HepG2 (cell line): Measurements from ENCODE around the gene ZNF839. TPM values are rescaled to one million over a fixed set of nuclear protein-coding genes. Genes with fewer than 3 reads are reported as not detected.

Experiments used
- ARNT ChIP-seq: fragments of 450-650 bp; IDR thresholded peaks from 2 replicates; pipeline ENCODE4 v1.6.1; 2017
- DNMT1 ChIP-seq: sonication (generic); formaldehyde crosslinking; IDR thresholded peaks from 2 replicates; pipeline ENCODE4 v1.5.1; 2020; ENCODE audit warnings: mild to moderate bottlenecking, missing genetic modification reagents
- GABPA ChIP-seq, 2 experiments: IDR thresholded peaks; 2 replicates each; pipeline ENCODE4 v1.6.1; 2011 to 2016; ENCODE audit warnings: low read depth in 2 of 2, low read length in 1 of 2, missing biosample characterization in 1 of 2, missing genetic modification characterization in 1 of 2
- IRF2 ChIP-seq: IDR thresholded peaks from 2 replicates; pipeline ENCODE4 v1.6.1; 2018; ENCODE audit warnings: missing genetic modification reagents, missing compliant biosample characterization
- KLF12 ChIP-seq: sonication (generic); formaldehyde crosslinking; IDR thresholded peaks from 2 replicates; pipeline ENCODE4 v1.4.0; 2020; ENCODE audit warnings: missing genetic modification reagents, borderline replicate concordance
- MED13 ChIP-seq: sonication (generic); formaldehyde crosslinking; IDR thresholded peaks from 2 replicates; pipeline ENCODE4 v1.5.0; 2020; ENCODE audit warnings: missing genetic modification reagents
- MYC ChIP-seq: sonication (generic); formaldehyde crosslinking; IDR thresholded peaks from 2 replicates; pipeline ENCODE4 v1.9.0; 2021; ENCODE audit warnings: missing genetic modification reagents, borderline replicate concordance
- NCOA1 ChIP-seq: sonication (generic); formaldehyde crosslinking; IDR thresholded peaks from 2 replicates; pipeline ENCODE4 v1.9.0; 2021; ENCODE audit warnings: missing genetic modification reagents
- NR2F6 ChIP-seq, 2 experiments: IDR thresholded peaks; 2 replicates each; pipeline ENCODE4 v1.6.1; 2016; ENCODE audit warnings: antibody characterized with exemption in 1 of 2, mild to moderate bottlenecking in 1 of 2
- POLR2G ChIP-seq: fragments of 200-400 bp; formaldehyde crosslinking; IDR thresholded peaks from 2 replicates; pipeline ENCODE4 v1.6.1; 2018; ENCODE audit warnings: mild to moderate bottlenecking, low read depth, low read length, moderate library complexity
- SP2 ChIP-seq: sonication (generic); formaldehyde crosslinking; IDR thresholded peaks from 2 replicates; pipeline ENCODE4 v1.5.1; 2020; ENCODE audit warnings: mild to moderate bottlenecking, missing genetic modification reagents
- STAT5B ChIP-seq: sonication (generic); formaldehyde crosslinking; IDR thresholded peaks from 2 replicates; pipeline ENCODE4 v1.4.0; 2020; ENCODE audit warnings: missing genetic modification reagents
- TAF15 ChIP-seq: fragments of 200-400 bp; formaldehyde crosslinking; IDR thresholded peaks from one replicate; pipeline ENCODE4 v1.6.1; 2018; ENCODE audit warnings: mild to moderate bottlenecking, low read depth, low read length; ENCODE audit not compliant: poor library complexity, severe bottlenecking
- ZMYM4 ChIP-seq: sonication (generic); formaldehyde crosslinking; IDR thresholded peaks from 2 replicates; pipeline ENCODE4 v1.8.1; 2023; ENCODE audit warnings: mild to moderate bottlenecking, missing genetic modification reagents
- ZNF136 ChIP-seq: sonication (generic); formaldehyde crosslinking; IDR thresholded peaks from 2 replicates; pipeline ENCODE4 v1.8.1; 2022; ENCODE audit warnings: low read depth, mild to moderate bottlenecking, moderate library complexity, missing genetic modification reagents
- ZNF207 ChIP-seq: fragments of 450-650 bp; IDR thresholded peaks from 2 replicates; pipeline ENCODE4 v1.6.1; 2016; ENCODE audit warnings: antibody characterized with exemption, borderline replicate concordance
- ZNF225 ChIP-seq: sonication (generic); formaldehyde crosslinking; IDR thresholded peaks from 2 replicates; pipeline ENCODE4 v1.4.0; 2020; ENCODE audit warnings: mild to moderate bottlenecking, missing genetic modification reagents
- ZNF253 ChIP-seq: sonication (generic); formaldehyde crosslinking; IDR thresholded peaks from 2 replicates; pipeline ENCODE4 v1.8.0; 2022; ENCODE audit warnings: mild to moderate bottlenecking, missing genetic modification reagents, borderline replicate concordance
- ZNF260 ChIP-seq: sonication (generic); formaldehyde crosslinking; IDR thresholded peaks from 2 replicates; pipeline ENCODE4 v1.4.0; 2020; ENCODE audit warnings: missing genetic modification reagents, low read depth, mild to moderate bottlenecking, borderline replicate concordance
- ZNF607 ChIP-seq: sonication (generic); formaldehyde crosslinking; IDR thresholded peaks from 2 replicates; pipeline ENCODE4 v1.5.1; 2020; ENCODE audit warnings: missing genetic modification reagents, mild to moderate bottlenecking, borderline replicate concordance
- ZNF749 ChIP-seq: sonication (generic); formaldehyde crosslinking; IDR thresholded peaks from 2 replicates; pipeline ENCODE4 v1.8.0; 2022; ENCODE audit warnings: mild to moderate bottlenecking, missing genetic modification reagents, moderate library complexity, borderline replicate concordance
- ZNF792 ChIP-seq: IDR thresholded peaks from 2 replicates; pipeline ENCODE4 v1.6.1; 2016
- ZSCAN31 ChIP-seq: sonication (generic); formaldehyde crosslinking; IDR thresholded peaks from 2 replicates; pipeline ENCODE4 v1.5.0; 2020; ENCODE audit warnings: low read depth, mild to moderate bottlenecking, missing genetic modification reagents
- polyA plus RNA-seq, 8 experiments: library from polyadenylated mRNA; depleted of rRNA in 3 of 8; stranded (reverse) in 7 of 8; unstranded in 1 of 8; fragments of >200 nt; fragmentation: Illumina TruSeq in 4 of 8; extraction: Trizol in 4 of 8; gene quantifications; 2 replicates each; pipeline versions ENCODE4 v1.2.1 to v1.2.3, GENCODE V29; 2011 to 2016; ENCODE audit warnings: low read depth in 4 of 8, missing spikeins in 1 of 8, mixed read lengths in 1 of 8; ENCODE audit not compliant: insufficient read depth in 1 of 8
- total RNA-seq, 5 experiments: library from RNA; depleted of rRNA; stranded (reverse); fragments of >200 nt; fragmentation: Illumina TruSeq; extraction: Trizol; gene quantifications; 2 replicates each; pipeline ENCODE4 v1.2.3, GENCODE V29; 2016; ENCODE audit warnings: low read depth in 1 of 5
- TF ChIP-seq, protein P1 (sequence below): sonication (generic); formaldehyde crosslinking; IDR thresholded peaks from 2 replicates; pipeline ENCODE4; 2020; ENCODE audit warnings: missing genetic modification reagents, mild to moderate bottlenecking, borderline replicate concordance
- TF ChIP-seq, protein P2 (sequence below): sonication (generic); formaldehyde crosslinking; IDR thresholded peaks from 2 replicates; pipeline ENCODE4 v1.5.0; 2020; ENCODE audit warnings: mild to moderate bottlenecking, missing genetic modification reagents, moderate library complexity

Gene ZNF839
- total and polyA plus RNA-seq, 2 of the 13 experiments (the other 11 are each of a cell fraction or from before 2014, with no cell fraction given) = 11.1 to 12.8 TPM

DNA sequence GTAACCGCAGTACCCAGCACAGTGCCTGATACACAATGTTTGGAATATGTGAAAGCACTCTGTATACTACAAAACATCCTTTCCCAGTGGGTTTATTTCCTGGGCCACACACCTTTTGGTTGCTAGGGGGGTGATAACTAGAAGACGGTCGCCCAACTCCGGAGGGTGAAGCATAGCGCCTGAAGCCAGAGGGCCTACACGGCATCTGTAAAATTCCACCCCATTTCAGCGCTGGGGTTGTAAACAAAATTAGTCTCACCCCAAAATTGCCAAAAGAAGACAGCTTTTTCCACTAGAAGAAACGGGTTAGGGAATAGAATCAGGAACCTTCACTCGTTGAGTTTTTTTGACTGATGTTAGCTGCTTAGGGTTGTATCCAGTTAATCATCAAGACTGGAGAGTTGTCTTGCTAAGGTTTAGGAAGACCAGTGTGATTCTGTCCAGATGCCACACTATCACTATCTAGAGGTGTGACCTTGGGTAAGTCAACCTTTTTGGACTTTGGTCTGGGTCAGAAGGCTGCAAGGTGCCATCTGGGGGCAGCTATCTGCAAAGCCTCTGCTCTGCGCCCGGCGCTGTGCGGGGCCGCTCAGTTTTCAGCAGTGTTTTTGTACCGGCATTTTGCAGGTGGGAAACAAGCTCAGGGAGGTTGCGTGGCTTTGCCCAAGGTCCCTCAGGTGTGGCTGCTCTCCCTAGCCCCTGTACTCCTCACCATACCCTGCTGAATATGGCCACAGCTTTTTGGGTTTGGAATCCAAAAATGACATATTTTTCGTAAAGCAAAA is 1.3 kb downstream of the ZNF839 start (continued):
- TF ChIP-seq, protein P1, sequence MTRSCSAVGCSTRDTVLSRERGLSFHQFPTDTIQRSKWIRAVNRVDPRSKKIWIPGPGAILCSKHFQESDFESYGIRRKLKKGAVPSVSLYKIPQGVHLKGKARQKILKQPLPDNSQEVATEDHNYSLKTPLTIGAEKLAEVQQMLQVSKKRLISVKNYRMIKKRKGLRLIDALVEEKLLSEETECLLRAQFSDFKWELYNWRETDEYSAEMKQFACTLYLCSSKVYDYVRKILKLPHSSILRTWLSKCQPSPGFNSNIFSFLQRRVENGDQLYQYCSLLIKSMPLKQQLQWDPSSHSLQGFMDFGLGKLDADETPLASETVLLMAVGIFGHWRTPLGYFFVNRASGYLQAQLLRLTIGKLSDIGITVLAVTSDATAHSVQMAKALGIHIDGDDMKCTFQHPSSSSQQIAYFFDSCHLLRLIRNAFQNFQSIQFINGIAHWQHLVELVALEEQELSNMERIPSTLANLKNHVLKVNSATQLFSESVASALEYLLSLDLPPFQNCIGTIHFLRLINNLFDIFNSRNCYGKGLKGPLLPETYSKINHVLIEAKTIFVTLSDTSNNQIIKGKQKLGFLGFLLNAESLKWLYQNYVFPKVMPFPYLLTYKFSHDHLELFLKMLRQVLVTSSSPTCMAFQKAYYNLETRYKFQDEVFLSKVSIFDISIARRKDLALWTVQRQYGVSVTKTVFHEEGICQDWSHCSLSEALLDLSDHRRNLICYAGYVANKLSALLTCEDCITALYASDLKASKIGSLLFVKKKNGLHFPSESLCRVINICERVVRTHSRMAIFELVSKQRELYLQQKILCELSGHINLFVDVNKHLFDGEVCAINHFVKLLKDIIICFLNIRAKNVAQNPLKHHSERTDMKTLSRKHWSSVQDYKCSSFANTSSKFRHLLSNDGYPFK (CRISPR knock-in tag) = peak; percentile 8; the same call in 1 of the 2 replicates
- TF ChIP-seq IRF2 (CRISPR knock-in tag) (peak; percentile 61; the same call in 1 of the 2 replicates), ZNF607 (CRISPR knock-in tag) (no peak), ZNF749 (CRISPR knock-in tag) (no peak), ZNF225 (CRISPR knock-in tag) (no peak), POLR2G (peak; percentile 79), TAF15 (no peak), STAT5B (no peak), MYC (CRISPR knock-in tag) (no peak; the same call in 1 of the 2 replicates), ZNF253 (CRISPR knock-in tag) (no peak), SP2 (CRISPR knock-in tag) (no peak), ARNT (no peak), MED13 (no peak), ZNF136 (CRISPR knock-in tag) (no peak), ZNF260 (no peak), NR2F6 (IDR thresholded peaks at IDR 0.05) (peak; percentile 55), NR2F6 (CRISPR knock-in tag; IDR thresholded peaks at IDR 0.05) (peak; percentile 71), ZNF792 (peak; percentile 36; the same call in 1 of the 2 replicates), NCOA1 (CRISPR knock-in tag) (no peak), DNMT1 (no peak), ZMYM4 (CRISPR knock-in tag) (peak; percentile 23; the same call in 1 of the 2 replicates), ZSCAN31 (peak; percentile 86), ZNF207 (no peak), KLF12 (CRISPR knock-in tag) (0 out of 2 replicates have a peak, but pooled peaks have one; percentile 1), GABPA (IDR thresholded peaks at IDR 0.05; ENCODE audit: low read depth, low read length) (no peak), GABPA (CRISPR knock-in tag; IDR thresholded peaks at IDR 0.05; ENCODE audit: low read depth) (peak; percentile 35; the same call in 1 of the 2 replicates)
- TF ChIP-seq, protein P2, sequence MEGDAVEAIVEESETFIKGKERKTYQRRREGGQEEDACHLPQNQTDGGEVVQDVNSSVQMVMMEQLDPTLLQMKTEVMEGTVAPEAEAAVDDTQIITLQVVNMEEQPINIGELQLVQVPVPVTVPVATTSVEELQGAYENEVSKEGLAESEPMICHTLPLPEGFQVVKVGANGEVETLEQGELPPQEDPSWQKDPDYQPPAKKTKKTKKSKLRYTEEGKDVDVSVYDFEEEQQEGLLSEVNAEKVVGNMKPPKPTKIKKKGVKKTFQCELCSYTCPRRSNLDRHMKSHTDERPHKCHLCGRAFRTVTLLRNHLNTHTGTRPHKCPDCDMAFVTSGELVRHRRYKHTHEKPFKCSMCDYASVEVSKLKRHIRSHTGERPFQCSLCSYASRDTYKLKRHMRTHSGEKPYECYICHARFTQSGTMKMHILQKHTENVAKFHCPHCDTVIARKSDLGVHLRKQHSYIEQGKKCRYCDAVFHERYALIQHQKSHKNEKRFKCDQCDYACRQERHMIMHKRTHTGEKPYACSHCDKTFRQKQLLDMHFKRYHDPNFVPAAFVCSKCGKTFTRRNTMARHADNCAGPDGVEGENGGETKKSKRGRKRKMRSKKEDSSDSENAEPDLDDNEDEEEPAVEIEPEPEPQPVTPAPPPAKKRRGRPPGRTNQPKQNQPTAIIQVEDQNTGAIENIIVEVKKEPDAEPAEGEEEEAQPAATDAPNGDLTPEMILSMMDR (CRISPR knock-in tag) = peak; percentile 62
